ENCODE results near the gene EBLN1. TPM values are rescaled to one million over a fixed set of nuclear protein-coding genes. Genes with fewer than 3 reads are reported as not detected.

The EBLN1 gene
- total and polyA plus RNA-seq, 9 of the 15 experiments (the other 6 are each of a cell fraction or from before 2014, with no cell fraction given), result 0.06 to 3.1 (median 0.80) TPM

- TF ChIP-seq GMEB1 (CRISPR knock-in tag; IDR thresholded peaks at IDR 0.05) (0 out of 2 replicates have a peak, but pooled peaks have one; percentile 39), KAT2B (IDR thresholded peaks at IDR 0.05; ENCODE audit: low read depth, low read length) (no peak), MED1 (CRISPR knock-in tag; IDR thresholded peaks at IDR 0.05; ENCODE audit: borderline replicate concordance) (no peak), VEZF1 (CRISPR knock-in tag; IDR thresholded peaks at IDR 0.05) (peak; percentile 41; the same call in 1 of the 2 replicates), ELF4 (CRISPR knock-in tag; IDR thresholded peaks at IDR 0.05) (no peak), FOXP4 (CRISPR knock-in tag; IDR thresholded peaks at IDR 0.05; ENCODE audit: borderline replicate concordance) (no peak), PATZ1 (CRISPR knock-in tag; IDR thresholded peaks at IDR 0.05; ENCODE audit: borderline replicate concordance) (no peak), IRF1 (CRISPR knock-in tag; IDR thresholded peaks at IDR 0.05; ENCODE audit: borderline replicate concordance) (no peak), RNF219 (CRISPR knock-in tag; IDR thresholded peaks at IDR 0.05) (no peak), MEF2D (tag; conservative IDR thresholded peaks at IDR 0.05; ENCODE audit: low read depth) (0 out of 2 replicates have a peak, but pooled peaks have one; percentile 44), SAP30 (IDR thresholded peaks at IDR 0.05; ENCODE audit: borderline replicate concordance, insufficient read depth, low read depth, low read length, poor library complexity, severe bottlenecking) (no peak), PKNOX1 (IDR thresholded peaks at IDR 0.05) (0 out of 2 replicates have a peak, but pooled peaks have one; percentile 7), CAMTA2 (CRISPR knock-in tag; conservative IDR thresholded peaks at IDR 0.05) (peak; percentile 69; the same call in 1 of the 2 replicates)
Measured at GRCh38 chr10:22228943-22229801, 11.4 kb upstream of the EBLN1 start (continued).

All from K562 (cell line).